Spinal cord (tissue), 10 donors: ENCODE data around the gene TMEM87B. TPM values are rescaled to one million over a fixed set of nuclear protein-coding genes. Genes with fewer than 3 reads are reported as not detected.

Experiments used
- DNase-seq, 6 donors: peaks; one replicate each; pipeline versions ENCODE4 v3.0.0 to v3.0.0-alpha.2; 2013 to 2015; ENCODE audit warnings: low spot score in 6 of 6, low read depth in 4 of 6
- H3K27ac ChIP-seq: one replicate; pipeline ENCODE4 v1.5.1; 2013; ENCODE audit warnings: low read depth, low read length, control low read depth
- H3K27me3 ChIP-seq: one replicate; pipeline ENCODE4 v1.6.1; 2013; ENCODE audit warnings: low read length; ENCODE audit not compliant: control insufficient read depth, insufficient read depth
- H3K36me3 ChIP-seq: one replicate; pipeline ENCODE4 v1.6.1; 2013; ENCODE audit warnings: low read length; ENCODE audit not compliant: control insufficient read depth, insufficient read depth
- H3K4me1 ChIP-seq: one replicate; pipeline ENCODE4 v1.6.1; 2013; ENCODE audit warnings: low read length; ENCODE audit not compliant: control insufficient read depth, insufficient read depth
- H3K4me3 ChIP-seq: one replicate; pipeline ENCODE4 v1.5.1; 2013; ENCODE audit warnings: low read depth, low read length, control low read depth
- H3K9me3 ChIP-seq: one replicate; pipeline ENCODE4 v1.6.1; 2013; ENCODE audit warnings: low read length; ENCODE audit not compliant: control insufficient read depth, insufficient read depth
- WGBS: methylation state at CpG from one replicate; pipeline ENCODE4 v1.1.5; 2013; ENCODE audit warnings: missing lambda C conversion rate; ENCODE audit not compliant: insufficient coverage; 5-methylcytosine and 5-hydroxymethylcytosine counted together
- polyA plus RNA-seq, 2 donors: library from polyadenylated mRNA; unstranded; fragments of 120-200 nt; gene quantifications; one replicate each; pipeline ENCODE4 v1.2.1, GENCODE V29; 2013; ENCODE audit not compliant: insufficient read length in 2 of 2
- total RNA-seq, 2 donors: library from RNA; depleted of rRNA in 1 of 2; stranded (reverse); fragments of 120-200 nt in 1 of 2; fragments of >200 nt in 1 of 2; gene quantifications; one replicate each; pipeline versions ENCODE4 v1.2.3 to v1.2.4, GENCODE V29; 2013 to 2014
- donor health status: healthy.

The TMEM87B gene
- total and polyA plus RNA-seq, 4 donors, result 8.5 to 18.1 (median 10.2) TPM

GRCh38 chr2:112151701-112152440, 96.8 kb downstream of the TMEM87B start:
- H3K4me3 ChIP-seq, result no peak overlapping the region
- no peak for DNase-seq
- no peaks in the 10 kb centered on the region for H3K27me3 ChIP-seq
- H3K4me1 ChIP-seq, result no peaks in the 10 kb centered on the region
- no peak overlapping the region for H3K27ac ChIP-seq
- WGBS, result 92% methylated on average over 15 of the region's 18 CpGs
- H3K36me3 ChIP-seq, result peaks cover 18% of the 10 kb centered on the region
- H3K9me3 ChIP-seq, result no peaks in the 10 kb centered on the region

- Histone ChIP-seq H3K27me3 (no peaks in the 10 kb centered on the region), H3K9me3 (no peaks in the 10 kb centered on the region), H3K27ac (no peak overlapping the region), H3K36me3 (peaks cover 18% of the 10 kb centered on the region), H3K4me3 (no peak overlapping the region), H3K4me1 (no peaks in the 10 kb centered on the region)
- 92% methylated on average over 5 of the region's 10 CpGs for WGBS
- DNase-seq, result peak in 1 of 6 donors; percentile 14
Observed at GRCh38 chr2:112152476-112153178, 97.6 kb downstream of the TMEM87B start.

- no peaks in the 10 kb centered on the region for H3K9me3 ChIP-seq
- H3K4me1 ChIP-seq, result no peaks in the 10 kb centered on the region
- no peaks in the 10 kb centered on the region for H3K27me3 ChIP-seq
- WGBS, result 95% methylated on average over 12 of the region's 12 CpGs
- peaks cover 18% of the 10 kb centered on the region for H3K36me3 ChIP-seq
- no peak for DNase-seq
- H3K4me3 ChIP-seq, result no peak overlapping the region
- no peak overlapping the region for H3K27ac ChIP-seq
Observed at GRCh38 chr2:112153179-112153490, 98.1 kb downstream of the TMEM87B start.

GRCh38 chr2:112153501-112153900, 98.4 kb downstream of the TMEM87B start:
- no peak overlapping the region for H3K27ac ChIP-seq

GRCh38 chr2:112154246-112155117, 99.4 kb downstream of the TMEM87B start:
- Histone ChIP-seq H3K9me3 (no peaks in the 10 kb centered on the region), H3K36me3 (peaks cover 19% of the 10 kb centered on the region)
- 89% methylated on average over 14 of the region's 14 CpGs for WGBS

More at GRCh38 chr2:112153501-112153900, 98.4 kb downstream of the TMEM87B start:
- Histone ChIP-seq H3K9me3 (no peaks in the 10 kb centered on the region), H3K36me3 (peaks cover 18% of the 10 kb centered on the region), H3K27me3 (no peaks in the 10 kb centered on the region), H3K4me1 (no peaks in the 10 kb centered on the region), H3K4me3 (no peak overlapping the region)
- 100% methylated on average over 8 of the region's 10 CpGs for WGBS
- DNase-seq, result no peak

GRCh38 chr2:112155331-112156151, 100.5 kb downstream of the TMEM87B start:
- Histone ChIP-seq H3K36me3 (peaks cover 25% of the 10 kb centered on the region), H3K4me1 (no peaks in the 10 kb centered on the region), H3K4me3 (no peak overlapping the region), H3K27ac (no peak overlapping the region), H3K27me3 (no peaks in the 10 kb centered on the region), H3K9me3 (no peaks in the 10 kb centered on the region)
- 84% methylated on average over 21 of the region's 27 CpGs for WGBS
- DNase-seq, result no peak

More at GRCh38 chr2:112154246-112155117, 99.4 kb downstream of the TMEM87B start:
- no peaks in the 10 kb centered on the region for H3K27me3 ChIP-seq
- no peak for DNase-seq
- no peak overlapping the region for H3K27ac ChIP-seq
- no peaks in the 10 kb centered on the region for H3K4me1 ChIP-seq
- H3K4me3 ChIP-seq, result no peak overlapping the region

- H3K4me3 ChIP-seq, result no peak overlapping the region
- no peak overlapping the region for H3K27ac ChIP-seq
- 70% methylated on average over 12 of the region's 21 CpGs for WGBS
- H3K27me3 ChIP-seq, result no peaks in the 10 kb centered on the region
- H3K9me3 ChIP-seq, result no peaks in the 10 kb centered on the region
- peaks cover 29% of the 10 kb centered on the region for H3K36me3 ChIP-seq
- no peaks in the 10 kb centered on the region for H3K4me1 ChIP-seq
- DNase-seq, result no peak
Observed at GRCh38 chr2:112156152-112156986, 101.3 kb downstream of the TMEM87B start.

- H3K4me1 ChIP-seq, result no peaks in the 10 kb centered on the region
- H3K27ac ChIP-seq, result no peak overlapping the region
- no peaks in the 10 kb centered on the region for H3K27me3 ChIP-seq
- WGBS, result 100% methylated on average over 2 of the region's 3 CpGs
- no peak for DNase-seq
- no peak overlapping the region for H3K4me3 ChIP-seq
- peaks cover 29% of the 10 kb centered on the region for H3K36me3 ChIP-seq
- no peaks in the 10 kb centered on the region for H3K9me3 ChIP-seq
Observed at GRCh38 chr2:112157472-112157871, 102.4 kb downstream of the TMEM87B start.
